T-helper 2 cell treated with Interferon-gamma antibody and Interleukin-4, amounts not matched to agents 5 μg/mL and 100 μg/mL, for 36 hours (primary cell): ENCODE data around the gene PPP2R1A.
"Not testable (repeated sequence)": the region's sequence is repeated elsewhere in the genome, so short reads cannot be mapped to it uniquely, and the experiment has no call there.

Source experiments
- DNase-seq: peaks from one replicate; pipeline ENCODE4 v3.0.0; 2021; ENCODE audit warnings: low spot score
- H3K27ac Mint-ChIP-seq: one replicate; pipeline ENCODE4 v1.8.0; 2021; ENCODE audit warnings: mild to moderate bottlenecking, mixed read lengths
- H3K27me3 Mint-ChIP-seq: one replicate; pipeline ENCODE4 v1.8.0; 2021; ENCODE audit warnings: low read depth, mixed read lengths
- H3K36me3 Mint-ChIP-seq: one replicate; pipeline ENCODE4 v1.8.0; 2021; ENCODE audit warnings: low read depth, mixed read lengths
- H3K4me1 Mint-ChIP-seq: one replicate; pipeline ENCODE4 v1.8.0; 2021; ENCODE audit warnings: low read depth, mixed read lengths
- H3K4me3 Mint-ChIP-seq: one replicate; pipeline ENCODE4 v1.8.0; 2022; ENCODE audit warnings: mild to moderate bottlenecking, moderate library complexity, mixed read lengths
- H3K9me3 Mint-ChIP-seq: one replicate; pipeline ENCODE4 v1.8.0; 2021; ENCODE audit warnings: mixed read lengths

Gene PPP2R1A

GRCh38 chr19:52237771-52238400, 48.0 kb downstream of the PPP2R1A start:
- Mint-ChIP-seq H3K4me3 (no peak overlapping the region), H3K27ac (no peak overlapping the region), H3K4me1 (no peaks in the 10 kb centered on the region), H3K9me3 (no peaks in the 10 kb centered on the region), H3K36me3 (no peaks in the 10 kb centered on the region), H3K27me3 (no peaks in the 10 kb centered on the region)
- DNase-seq: peak; percentile 54

GRCh38 chr19:52244021-52244420, 54.2 kb downstream of the PPP2R1A start:
- no peaks in the 10 kb centered on the region for H3K4me1 Mint-ChIP-seq
- H3K9me3 Mint-ChIP-seq: peaks cover 3% of the 10 kb centered on the region
- no peak overlapping the region for H3K27ac Mint-ChIP-seq
- H3K27me3 Mint-ChIP-seq: no peaks in the 10 kb centered on the region
- no peak for DNase-seq
- H3K36me3 Mint-ChIP-seq: no peaks in the 10 kb centered on the region
- H3K4me3 Mint-ChIP-seq: no peak overlapping the region

GRCh38 chr19:52248241-52248640, 58.4 kb downstream of the PPP2R1A start:
- H3K27ac Mint-ChIP-seq: no peak overlapping the region
- no peak overlapping the region for H3K4me3 Mint-ChIP-seq
- H3K27me3 Mint-ChIP-seq: no peaks in the 10 kb centered on the region
- H3K4me1 Mint-ChIP-seq: no peaks in the 10 kb centered on the region
- DNase-seq: peak; percentile 17
- no peaks in the 10 kb centered on the region for H3K36me3 Mint-ChIP-seq
- H3K9me3 Mint-ChIP-seq: peaks cover 17% of the 10 kb centered on the region

GRCh38 chr19:52258426-52258825, 68.6 kb downstream of the PPP2R1A start:
- H3K27me3 Mint-ChIP-seq: no peaks in the 10 kb centered on the region
- H3K27ac Mint-ChIP-seq: no peak overlapping the region
- peaks cover 34% of the 10 kb centered on the region for H3K9me3 Mint-ChIP-seq
- H3K4me3 Mint-ChIP-seq: no peak overlapping the region
- DNase-seq: no peak
- H3K36me3 Mint-ChIP-seq: peaks cover 2% of the 10 kb centered on the region
- no peaks in the 10 kb centered on the region for H3K4me1 Mint-ChIP-seq

- not testable (repeated sequence) for H3K4me1 Mint-ChIP-seq, H3K4me3 Mint-ChIP-seq, H3K27me3 Mint-ChIP-seq, DNase-seq, H3K27ac Mint-ChIP-seq
- H3K36me3 Mint-ChIP-seq: peaks cover 10% of the 10 kb centered on the region
- H3K9me3 Mint-ChIP-seq: peaks cover 38% of the 10 kb centered on the region
These were observed 75.7 kb downstream of the PPP2R1A start for GRCh38 chr19:52265556-52265955.

GRCh38 chr19:52269338-52270261, 79.7 kb downstream of the PPP2R1A start, which contains the start of gene ZNF766:
Gene ZNF766 (plus strand): TSS chr19:52269587. CDS start chr19:52269614, 27 bp downstream.
- Mint-ChIP-seq H3K4me1 (peaks cover 10% of the 10 kb centered on the region), H3K4me3 (peak within 1 kb of the TSS; percentile 100), H3K27ac (peak within 1 kb of the TSS; percentile 98), H3K27me3 (no peaks in the 10 kb centered on the region), H3K36me3 (peaks cover 46% of the 10 kb centered on the region), H3K9me3 (peaks cover 52% of the 10 kb centered on the region)
- DNase-seq: peak; percentile 95

- no peak for DNase-seq
- Mint-ChIP-seq H3K27me3 (no peaks in the 10 kb centered on the region), H3K9me3 (peaks cover 53% of the 10 kb centered on the region), H3K4me1 (peaks cover 10% of the 10 kb centered on the region), H3K4me3 (peak overlapping the region; percentile 100), H3K27ac (peak overlapping the region; percentile 98), H3K36me3 (peaks cover 52% of the 10 kb centered on the region)
These were observed 80.5 kb downstream of the PPP2R1A start for GRCh38 chr19:52270266-52270885.

GRCh38 chr19:52273301-52273700, 83.4 kb downstream of the PPP2R1A start:
- Mint-ChIP-seq H3K4me3 (no peak overlapping the region), H3K4me1 (peaks cover 10% of the 10 kb centered on the region), H3K9me3 (peaks cover 65% of the 10 kb centered on the region), H3K27me3 (no peaks in the 10 kb centered on the region), H3K36me3 (peaks cover 78% of the 10 kb centered on the region), H3K27ac (no peak overlapping the region)
- no peak for DNase-seq

- peaks cover 84% of the 10 kb centered on the region for H3K36me3 Mint-ChIP-seq
- peaks cover 10% of the 10 kb centered on the region for H3K4me1 Mint-ChIP-seq
- H3K27ac Mint-ChIP-seq: no peak overlapping the region
- no peak overlapping the region for H3K4me3 Mint-ChIP-seq
- no peaks in the 10 kb centered on the region for H3K27me3 Mint-ChIP-seq
- peaks cover 74% of the 10 kb centered on the region for H3K9me3 Mint-ChIP-seq
- no peak for DNase-seq
These were observed 84.3 kb downstream of the PPP2R1A start for GRCh38 chr19:52274191-52274590.

GRCh38 chr19:52275988-52276387, 86.1 kb downstream of the PPP2R1A start:
- peaks cover 3% of the 10 kb centered on the region for H3K4me1 Mint-ChIP-seq
- peaks cover 69% of the 10 kb centered on the region for H3K9me3 Mint-ChIP-seq
- H3K4me3 Mint-ChIP-seq: no peak overlapping the region
- no peak for DNase-seq
- H3K27me3 Mint-ChIP-seq: no peaks in the 10 kb centered on the region
- no peak overlapping the region for H3K27ac Mint-ChIP-seq
- H3K36me3 Mint-ChIP-seq: peaks cover 83% of the 10 kb centered on the region

GRCh38 chr19:52277471-52277870, 87.6 kb downstream of the PPP2R1A start:
- Mint-ChIP-seq H3K4me1 (no peaks in the 10 kb centered on the region), H3K36me3 (peaks cover 82% of the 10 kb centered on the region), H3K27ac (no peak overlapping the region), H3K4me3 (no peak overlapping the region), H3K9me3 (peaks cover 71% of the 10 kb centered on the region), H3K27me3 (no peaks in the 10 kb centered on the region)
- no peak for DNase-seq
